HS-5 (cell line): ENCODE results near the gene ABI3BP.

ENCODE experiments used
- DNase-seq: peaks from one replicate; pipeline ENCODE4 v3.0.0-alpha.2; 2012; ENCODE audit warnings: low read depth

Gene ABI3BP

GRCh38 chr3:100984308-100984707, 8.9 kb downstream of the ABI3BP start:
- no peak for DNase-seq

GRCh38 chr3:100982710-100983109, 10.5 kb downstream of the ABI3BP start:
- no peak for DNase-seq

- DNase-seq: no peak
Observed at GRCh38 chr3:100981164-100981911, 11.9 kb downstream of the ABI3BP start.

GRCh38 chr3:100978011-100978659, 15.1 kb downstream of the ABI3BP start:
- no peak for DNase-seq

- no peak for DNase-seq
Observed at GRCh38 chr3:100976611-100977010, 16.6 kb downstream of the ABI3BP start.

- DNase-seq: no peak
Observed at GRCh38 chr3:100975714-100976113, 17.5 kb downstream of the ABI3BP start.

GRCh38 chr3:100973594-100973993, 19.6 kb downstream of the ABI3BP start:
- DNase-seq: no peak

GRCh38 chr3:100972867-100973266, 20.4 kb downstream of the ABI3BP start:
- no peak for DNase-seq

GRCh38 chr3:100972301-100972844, 20.8 kb downstream of the ABI3BP start:
- no peak for DNase-seq

- no peak for DNase-seq
Observed at GRCh38 chr3:100971798-100972197, 21.4 kb downstream of the ABI3BP start.

GRCh38 chr3:100970477-100970990, 22.7 kb downstream of the ABI3BP start:
- DNase-seq: no peak

GRCh38 chr3:100968932-100969906, 24.0 kb downstream of the ABI3BP start:
- DNase-seq: no peak

GRCh38 chr3:100966807-100967206, 26.4 kb downstream of the ABI3BP start:
- no peak for DNase-seq

- DNase-seq: no peak
Observed at GRCh38 chr3:100966049-100966491, 27.2 kb downstream of the ABI3BP start.

GRCh38 chr3:100963041-100963440, 30.2 kb downstream of the ABI3BP start:
- DNase-seq: no peak

GRCh38 chr3:100957261-100957986, 35.8 kb downstream of the ABI3BP start:
- DNase-seq: no peak

GRCh38 chr3:100956276-100956675, 36.9 kb downstream of the ABI3BP start:
- DNase-seq: no peak

- peak; percentile 86 for DNase-seq
Observed at GRCh38 chr3:100954990-100955389, 38.2 kb downstream of the ABI3BP start.

- no peak for DNase-seq
Observed at GRCh38 chr3:100954199-100954935, 38.9 kb downstream of the ABI3BP start.

- DNase-seq: no peak
Observed at GRCh38 chr3:100953103-100953502, 40.1 kb downstream of the ABI3BP start.
